GM12873 (cell line): Measurements from ENCODE around the gene ZDHHC20.

Experiments used
- TF ChIP-seq, protein P1 (sequence below): IDR thresholded peaks from 2 replicates; pipeline ENCODE4 v1.5.1; 2012; ENCODE audit warnings: low read depth, mild to moderate bottlenecking, moderate library complexity, low read length, control low read depth; ENCODE audit not compliant: insufficient read depth; ENCODE audit errors: missing control alignments

Gene ZDHHC20

DNA sequence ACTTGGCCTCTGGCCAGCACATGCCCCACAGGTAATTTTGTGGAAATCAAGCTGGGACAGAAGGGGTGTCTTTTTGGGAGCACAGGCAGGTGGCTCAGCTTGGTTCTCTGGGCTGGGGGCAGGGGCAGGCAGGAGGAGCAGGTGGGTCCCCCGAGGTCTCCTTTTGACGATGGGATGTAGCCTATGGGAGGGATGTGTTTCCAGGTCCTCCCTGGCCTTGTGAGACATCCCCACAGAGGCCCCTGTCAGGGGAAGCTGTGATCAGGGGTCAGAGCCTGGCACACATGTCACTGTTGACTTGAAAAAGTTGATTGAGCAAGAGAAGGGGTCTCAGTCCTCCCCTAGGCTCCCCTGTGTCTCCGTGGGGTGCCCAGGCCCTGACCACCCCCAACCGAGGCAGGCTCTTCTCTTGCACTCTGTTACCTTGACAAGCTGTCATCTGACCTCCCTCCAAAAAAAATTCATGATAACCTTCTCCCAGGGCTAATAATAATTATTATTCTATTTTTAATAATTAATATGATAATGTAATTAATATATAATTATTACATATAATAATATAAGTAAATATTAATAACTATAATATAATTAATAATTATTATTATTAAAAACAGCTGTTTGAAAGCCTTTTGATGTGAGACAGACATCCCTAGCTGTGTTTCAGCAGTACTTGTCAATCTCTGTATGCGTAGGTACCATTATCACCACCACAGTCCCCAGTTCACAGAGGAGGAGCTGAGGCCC, 116.2 kb downstream of the ZDHHC20 start:
- TF ChIP-seq, protein P1, sequence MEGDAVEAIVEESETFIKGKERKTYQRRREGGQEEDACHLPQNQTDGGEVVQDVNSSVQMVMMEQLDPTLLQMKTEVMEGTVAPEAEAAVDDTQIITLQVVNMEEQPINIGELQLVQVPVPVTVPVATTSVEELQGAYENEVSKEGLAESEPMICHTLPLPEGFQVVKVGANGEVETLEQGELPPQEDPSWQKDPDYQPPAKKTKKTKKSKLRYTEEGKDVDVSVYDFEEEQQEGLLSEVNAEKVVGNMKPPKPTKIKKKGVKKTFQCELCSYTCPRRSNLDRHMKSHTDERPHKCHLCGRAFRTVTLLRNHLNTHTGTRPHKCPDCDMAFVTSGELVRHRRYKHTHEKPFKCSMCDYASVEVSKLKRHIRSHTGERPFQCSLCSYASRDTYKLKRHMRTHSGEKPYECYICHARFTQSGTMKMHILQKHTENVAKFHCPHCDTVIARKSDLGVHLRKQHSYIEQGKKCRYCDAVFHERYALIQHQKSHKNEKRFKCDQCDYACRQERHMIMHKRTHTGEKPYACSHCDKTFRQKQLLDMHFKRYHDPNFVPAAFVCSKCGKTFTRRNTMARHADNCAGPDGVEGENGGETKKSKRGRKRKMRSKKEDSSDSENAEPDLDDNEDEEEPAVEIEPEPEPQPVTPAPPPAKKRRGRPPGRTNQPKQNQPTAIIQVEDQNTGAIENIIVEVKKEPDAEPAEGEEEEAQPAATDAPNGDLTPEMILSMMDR, result no peak

DNA sequence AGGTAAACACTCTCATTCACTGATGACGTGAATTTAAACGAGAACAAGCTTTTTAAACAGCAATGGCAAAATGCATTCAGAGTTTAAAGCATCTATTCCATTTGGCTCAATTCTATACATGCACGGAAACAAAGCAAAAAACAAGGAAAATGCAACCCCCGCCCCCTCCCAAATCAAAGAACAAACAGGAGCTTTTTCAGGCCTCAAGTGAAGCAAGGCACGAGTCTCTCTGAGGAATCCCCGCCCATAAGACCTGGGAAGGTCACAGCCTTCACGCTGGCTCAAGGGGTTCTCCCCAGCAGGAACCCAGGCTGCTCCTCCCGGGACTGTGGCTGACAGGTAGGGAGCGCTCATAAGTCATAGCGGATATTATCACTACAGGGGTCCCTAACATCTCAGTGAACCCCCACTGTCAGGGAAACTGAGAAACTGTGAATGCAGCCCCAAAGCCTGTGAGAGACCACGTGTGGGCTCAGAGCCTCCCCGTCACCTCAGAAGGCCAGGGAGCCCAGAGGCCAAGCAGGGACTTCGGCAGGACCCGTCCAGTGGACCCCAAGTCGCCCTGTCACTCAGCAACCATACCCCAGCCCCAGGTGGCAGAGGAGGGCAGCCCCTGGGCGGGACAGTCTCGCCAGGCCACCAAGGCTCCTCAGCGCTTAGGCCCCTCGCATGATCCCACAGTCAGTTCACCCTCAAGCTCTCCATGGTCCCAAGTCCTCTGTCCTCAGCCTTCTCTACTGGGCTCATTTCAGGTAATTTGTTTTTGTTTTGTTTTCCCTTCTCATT, 117.3 kb downstream of the ZDHHC20 start:
- TF ChIP-seq, protein P1, result no peak

DNA sequence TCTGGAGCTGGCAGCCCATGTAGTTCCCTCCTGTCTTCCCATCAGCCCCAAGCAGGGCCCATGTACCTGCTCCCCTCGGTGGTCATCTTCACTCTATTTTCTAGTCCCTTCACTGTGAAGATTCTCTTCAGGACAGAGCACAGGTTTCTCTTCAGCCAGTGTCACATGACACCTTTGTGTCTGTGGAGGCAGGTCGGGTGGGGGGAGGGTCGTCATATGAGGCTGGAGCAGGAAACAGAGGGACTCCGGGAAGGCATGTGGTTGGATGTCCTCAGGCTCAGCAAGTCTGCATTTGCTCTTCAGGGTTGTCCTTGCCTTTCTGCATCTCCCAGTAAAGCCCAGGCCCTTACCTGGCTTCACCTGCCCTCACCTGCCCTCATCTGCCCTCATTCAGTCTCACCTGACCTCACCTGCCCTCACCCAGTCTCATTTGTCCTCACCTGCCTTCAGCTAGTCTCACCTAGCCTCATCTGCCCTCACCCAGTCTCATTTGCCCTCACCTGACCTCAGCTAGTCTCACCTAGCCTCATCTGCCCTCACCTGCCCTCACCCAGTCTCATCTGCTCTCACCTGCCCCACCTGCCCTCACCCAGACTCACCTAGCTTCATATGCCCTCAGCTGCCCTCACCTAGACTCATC, 120.3 kb downstream of the ZDHHC20 start:
- TF ChIP-seq, protein P1, result no peak

DNA sequence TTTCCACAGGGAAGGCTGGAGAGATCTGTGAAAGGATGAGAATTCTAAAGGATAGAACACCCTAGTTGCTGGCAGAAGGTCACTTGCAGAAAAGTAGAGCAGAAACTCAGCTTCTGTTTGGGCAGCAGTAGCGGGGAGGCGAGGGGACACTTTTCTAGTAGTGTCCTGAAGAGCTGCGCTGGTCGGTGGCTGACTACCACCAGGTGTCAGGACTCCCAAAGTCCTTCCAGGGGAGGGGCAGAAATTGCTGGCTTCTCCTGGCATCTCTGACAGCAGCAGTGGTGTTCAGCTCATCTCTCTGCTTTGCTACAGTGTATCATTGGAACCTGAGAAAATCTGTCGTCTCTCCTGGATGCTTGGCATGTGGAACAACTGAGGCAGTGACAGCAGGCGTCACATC, 120.9 kb downstream of the ZDHHC20 start:
- TF ChIP-seq, protein P1, result no peak

DNA sequence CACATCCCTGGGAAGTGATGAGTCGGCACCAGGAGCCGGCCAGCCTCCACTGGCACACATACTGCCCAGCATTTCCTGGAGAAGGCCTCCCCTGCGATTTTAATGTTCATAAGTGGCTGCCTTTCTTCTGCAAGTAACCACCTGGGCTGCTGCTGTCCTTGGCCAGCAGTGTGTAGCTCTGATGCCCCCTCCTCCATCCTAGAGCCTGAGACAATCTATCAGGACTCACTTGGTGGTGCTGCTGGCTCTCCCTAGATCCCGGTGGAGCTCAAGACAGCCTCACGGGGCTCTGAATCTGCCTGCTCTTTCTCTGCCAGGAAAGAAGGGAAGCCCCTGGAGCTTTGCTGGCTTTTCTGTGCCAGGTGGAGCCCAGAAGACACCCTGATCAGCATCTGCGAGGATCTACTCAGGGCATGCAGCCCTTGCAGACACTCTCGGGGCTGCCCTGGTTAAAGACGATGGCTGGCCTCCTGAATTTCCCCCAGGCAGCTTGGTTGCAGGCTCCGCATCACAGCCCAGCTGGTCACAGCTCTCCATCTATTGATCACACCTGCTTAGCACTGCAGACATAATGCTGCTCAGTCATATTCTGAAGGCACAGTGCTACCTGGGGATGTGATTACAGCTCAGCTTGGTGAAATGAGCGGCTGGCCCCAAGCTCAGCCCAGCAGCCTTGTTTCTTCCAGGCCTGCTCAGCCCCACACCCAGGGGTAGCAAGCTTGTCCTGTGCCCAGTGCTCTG, 122.3 kb downstream of the ZDHHC20 start:
- TF ChIP-seq, protein P1, result no peak

DNA sequence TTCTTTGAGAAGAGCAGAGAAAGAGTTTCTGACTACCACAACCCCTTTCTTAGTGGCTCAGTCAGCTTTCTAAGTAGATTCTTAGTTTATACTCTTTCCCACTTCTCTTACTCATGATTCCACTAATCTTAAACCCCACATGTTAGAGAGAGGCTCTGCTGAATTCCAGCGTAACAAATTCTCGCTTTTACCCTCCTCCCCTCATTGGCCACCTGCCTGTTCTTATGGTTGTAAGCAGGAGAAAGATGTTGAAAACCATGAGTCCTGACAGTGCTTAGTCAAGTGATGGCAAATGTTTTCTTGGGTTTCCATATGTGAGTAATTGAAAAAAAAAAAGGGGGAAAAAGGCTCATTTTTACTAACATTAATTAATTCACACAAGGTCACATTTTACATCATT, 125.9 kb downstream of the ZDHHC20 start:
- TF ChIP-seq, protein P1, result no peak
